H9 (cell line): ENCODE data around the gene TTC7B. TPM values are rescaled to one million over a fixed set of nuclear protein-coding genes. Genes with fewer than 3 reads are reported as not detected.
A peak's percentile ranks its signal among the peaks of the same experiment; 100 is the strongest.

ENCODE experiments used
- DNase-seq: peaks from one replicate; pipeline ENCODE4 v3.0.0-alpha.2; 2017
- H2AFZ ChIP-seq: one replicate; pipeline ENCODE4 v1.6.1; 2013; ENCODE audit warnings: mild to moderate bottlenecking, low read length, control low read depth, moderate library complexity
- H2AK5ac ChIP-seq: 2 replicates; pipeline ENCODE4 v1.6.1; 2013; ENCODE audit warnings: low read length, control low read depth, mixed read lengths; ENCODE audit not compliant: insufficient read length
- H2BK120ac ChIP-seq: one replicate; pipeline ENCODE4 v1.6.1; 2013; ENCODE audit warnings: low read depth, mild to moderate bottlenecking, low read length, control low read depth, inconsistent platforms; ENCODE audit not compliant: poor library complexity, severe bottlenecking
- H2BK12ac ChIP-seq: 2 replicates; pipeline ENCODE4 v1.6.1; 2013; ENCODE audit warnings: low read length, control low read depth, mixed read lengths, low read depth; ENCODE audit not compliant: insufficient read length
- H2BK15ac ChIP-seq: 2 replicates; pipeline ENCODE4 v1.6.1; 2013; ENCODE audit warnings: low read depth, low read length, control low read depth
- H2BK20ac ChIP-seq: one replicate; pipeline ENCODE4 v1.6.1; 2013; ENCODE audit warnings: low read depth, mild to moderate bottlenecking, low read length, control low read depth, inconsistent platforms; ENCODE audit not compliant: poor library complexity, severe bottlenecking
- H2BK5ac ChIP-seq: 2 replicates; pipeline ENCODE4 v1.6.1; 2013; ENCODE audit warnings: low read length, control low read depth, mixed read lengths; ENCODE audit not compliant: insufficient read length
- H3K14ac ChIP-seq: 2 replicates; pipeline ENCODE4 v1.6.1; 2013; ENCODE audit warnings: low read length, control low read depth; ENCODE audit not compliant: insufficient read depth
- H3K18ac ChIP-seq: 2 replicates; pipeline ENCODE4 v1.6.1; 2013; ENCODE audit warnings: low read depth, mild to moderate bottlenecking, mixed read lengths, low read length, control low read depth; ENCODE audit not compliant: insufficient read length
- H3K23ac ChIP-seq: 2 replicates; pipeline ENCODE4 v1.6.1; 2013; ENCODE audit warnings: low read length, control low read depth, mixed read lengths, low read depth; ENCODE audit not compliant: insufficient read length
- H3K23me2 ChIP-seq: 2 replicates; pipeline ENCODE4 v1.6.1; 2013; ENCODE audit warnings: low read depth, mild to moderate bottlenecking, mixed read lengths, low read length, control low read depth; ENCODE audit not compliant: insufficient read length, poor library complexity, severe bottlenecking
- H3K27ac ChIP-seq: 2 replicates; pipeline ENCODE4 v1.5.1; 2013; ENCODE audit warnings: low read length, control low read depth, mixed read lengths, low read depth; ENCODE audit not compliant: insufficient read length
- H3K27me3 ChIP-seq: 2 replicates; pipeline ENCODE4 v1.6.1; 2013; ENCODE audit warnings: low read length, control low read depth, inconsistent platforms; ENCODE audit not compliant: insufficient read depth
- H3K4ac ChIP-seq: 2 replicates; pipeline ENCODE4 v1.6.1; 2013; ENCODE audit warnings: low read depth, mild to moderate bottlenecking, control low read depth, inconsistent platforms, low read length, moderate library complexity
- H3K4me1 ChIP-seq: 2 replicates; pipeline ENCODE4 v1.6.1; 2013; ENCODE audit warnings: low read length, control low read depth, inconsistent platforms; ENCODE audit not compliant: insufficient read depth
- H3K4me2 ChIP-seq: 2 replicates; pipeline ENCODE4 v1.6.1; 2013; ENCODE audit warnings: low read length, control low read depth, mixed read lengths; ENCODE audit not compliant: insufficient read length, insufficient read depth
- H3K56ac ChIP-seq: 2 replicates; pipeline ENCODE4 v1.6.1; 2013; ENCODE audit warnings: low read depth, mild to moderate bottlenecking, mixed read lengths, low read length, control low read depth; ENCODE audit not compliant: insufficient read length
- H3K79me1 ChIP-seq: 2 replicates; pipeline ENCODE4 v1.6.1; 2013; ENCODE audit warnings: low read depth, mild to moderate bottlenecking, moderate library complexity, low read length, control low read depth, inconsistent platforms; ENCODE audit not compliant: insufficient read depth, poor library complexity, severe bottlenecking
- H3K79me2 ChIP-seq: 2 replicates; pipeline ENCODE4 v1.6.1; 2013; ENCODE audit warnings: low read length, control low read depth, inconsistent platforms; ENCODE audit not compliant: insufficient read depth
- H3K9ac ChIP-seq: 2 replicates; pipeline ENCODE4 v1.6.1; 2013; ENCODE audit warnings: low read length, control low read depth, mixed read lengths; ENCODE audit not compliant: insufficient read length; ENCODE audit errors: extremely low read depth
- H3K9me3 ChIP-seq: one replicate; pipeline ENCODE4 v1.6.1; 2013; ENCODE audit warnings: low read depth, low read length, inconsistent platforms; ENCODE audit not compliant: control insufficient read depth
- H3T11ph ChIP-seq: one replicate; pipeline ENCODE4 v1.6.1; 2013; ENCODE audit warnings: mild to moderate bottlenecking, low read length, control low read depth, inconsistent platforms
- H4K20me1 ChIP-seq: one replicate; pipeline ENCODE4 v1.6.1; 2013; ENCODE audit not compliant: control insufficient read depth, insufficient read length, insufficient read depth
- H4K5ac ChIP-seq: 2 replicates; pipeline ENCODE4 v1.6.1; 2013; ENCODE audit warnings: low read depth, mild to moderate bottlenecking, mixed read lengths, low read length, control low read depth; ENCODE audit not compliant: insufficient read length
- H4K8ac ChIP-seq: replicated peaks from 2 replicates; pipeline ENCODE4 v1.6.1; 2013; ENCODE audit warnings: low read length, control low read depth, mixed read lengths, low read depth; ENCODE audit not compliant: insufficient read length
- H4K91ac ChIP-seq: 2 replicates; pipeline ENCODE4 v1.6.1; 2013; ENCODE audit warnings: low read depth, mild to moderate bottlenecking, moderate library complexity, mixed read lengths, low read length, control low read depth; ENCODE audit not compliant: insufficient read length
- H3K27ac Mint-ChIP-seq, 3 experiments: 2 replicates in 2 of 3; 3 replicates in 1 of 3; pipeline ENCODE4 v1.8.0; 2020 to 2021; ENCODE audit warnings: mixed read lengths in 3 of 3, mild to moderate bottlenecking in 1 of 3, moderate library complexity in 1 of 3
- H3K27me3 Mint-ChIP-seq: 2 replicates; pipeline ENCODE4 v1.8.0; 2021; ENCODE audit warnings: low read depth, mild to moderate bottlenecking, moderate library complexity, mixed read lengths
- H3K36me3 Mint-ChIP-seq, 3 experiments: 2 replicates in 2 of 3; 3 replicates in 1 of 3; pipeline ENCODE4 v1.8.0; 2020 to 2021; ENCODE audit warnings: low read depth in 3 of 3, mixed read lengths in 3 of 3; ENCODE audit not compliant: insufficient read depth in 1 of 3
- H3K4me1 Mint-ChIP-seq, 2 experiments: 2 replicates each; pipeline ENCODE4 v1.8.0; 2020; ENCODE audit warnings: mixed read lengths in 2 of 2
- H3K4me3 Mint-ChIP-seq, 2 experiments: 2 replicates in 1 of 2; 3 replicates in 1 of 2; pipeline ENCODE4 v1.8.0; 2020 to 2021; ENCODE audit warnings: mild to moderate bottlenecking in 2 of 2, mixed read lengths in 2 of 2, moderate library complexity in 1 of 2
- H3K9me3 Mint-ChIP-seq, 2 experiments: 2 replicates in 1 of 2; 3 replicates in 1 of 2; pipeline ENCODE4 v1.8.0; 2020; ENCODE audit warnings: mild to moderate bottlenecking in 2 of 2, mixed read lengths in 2 of 2, moderate library complexity in 1 of 2
- WGBS: extraction: QIAGEN DNeasy Blood & Tissue Kit; methylation state at CpG from one replicate; pipeline ENCODE4 v1.1.7; 2013; ENCODE audit warnings: missing lambda C conversion rate, low lambda C conversion rate, mixed read lengths; ENCODE audit not compliant: insufficient read length; ENCODE audit errors: extremely low coverage; 5-methylcytosine and 5-hydroxymethylcytosine counted together
- total RNA-seq: library from RNA; stranded (reverse); gene quantifications from 2 replicates; pipeline ENCODE4 v1.2.1, GENCODE V29; 2021
- TF ChIP-seq, protein P1 (sequence below): fragments of 200-600 bp; sonication (generic); conservative IDR thresholded peaks from 3 replicates; pipeline ENCODE4 v1.8.0; 2021; ENCODE audit warnings: antibody characterized with exemption, mild to moderate bottlenecking

Gene TTC7B
- total RNA-seq, 1 experiment from 2014 or later: 33.7 TPM

DNA sequence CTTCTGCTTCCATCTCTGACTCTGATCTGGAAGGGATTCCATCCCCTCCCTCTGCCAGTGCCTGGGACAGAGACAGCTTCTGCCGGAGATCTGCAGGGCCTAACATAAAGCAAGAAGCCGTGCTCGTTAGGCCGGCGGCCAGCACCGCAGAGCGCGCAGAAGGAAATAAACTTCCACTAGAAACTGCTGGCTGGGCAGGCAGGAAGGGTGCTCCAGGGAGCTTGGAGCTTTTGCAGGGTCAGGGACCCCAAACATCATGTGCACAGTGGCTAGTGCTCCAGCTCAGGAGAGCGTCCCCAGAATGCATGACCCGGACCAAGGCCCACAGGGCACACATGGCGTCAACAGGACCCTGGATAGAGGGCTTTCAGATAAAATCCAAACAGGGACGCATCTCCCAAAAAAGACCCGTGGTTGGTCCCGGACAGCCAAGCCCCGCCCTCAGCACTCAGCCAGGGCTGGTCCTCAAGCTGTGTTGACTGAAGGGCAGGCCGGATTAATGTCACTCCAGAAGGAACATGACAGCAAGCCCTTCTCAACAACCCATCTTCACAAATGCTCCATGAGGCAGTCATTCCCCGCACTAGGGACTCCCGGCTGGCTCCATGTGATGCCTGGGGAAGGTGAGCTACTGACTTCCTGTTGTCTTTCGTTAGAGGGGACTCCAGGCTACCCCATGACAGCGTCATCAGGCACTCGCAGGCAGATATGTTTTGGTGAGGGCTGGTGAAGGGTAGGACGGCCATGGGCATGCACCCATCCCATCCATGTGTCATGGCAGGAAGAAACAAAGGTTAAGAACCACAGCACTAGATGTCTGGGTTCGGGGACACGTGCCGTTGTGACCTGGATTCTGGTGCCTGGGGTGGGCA lies 297.9 kb downstream of the TTC7B start:
- H4K91ac ChIP-seq: no peak overlapping the region
- H3K4ac ChIP-seq: no peak overlapping the region
- no peak overlapping the region for H2BK20ac ChIP-seq
- no peaks in the 10 kb centered on the region for H3K79me2 ChIP-seq
- H2AK5ac ChIP-seq: no peak overlapping the region
- no peak overlapping the region for H3T11ph ChIP-seq
- no peak overlapping the region for H3K27ac ChIP-seq
- no peaks in the 10 kb centered on the region for H3K4me1 ChIP-seq
- no peaks in the 10 kb centered on the region for H3K9me3 ChIP-seq
- H3K23me2 ChIP-seq: no peaks in the 10 kb centered on the region
- Mint-ChIP-seq H3K27ac (no peak overlapping the region), H3K9me3 (no peaks in the 10 kb centered on the region), H3K27me3 (no peaks in the 10 kb centered on the region; the same call in 1 of the 2 replicates), H3K36me3 (no peaks in the 10 kb centered on the region), H3K4me1 (peaks cover 20 to 33% of the 10 kb centered on the region in 2 experiments), H3K4me3 (peak overlapping the region in 1 of 2 experiments; percentile 31; a peak in 1 of 5 replicates)
- no peak overlapping the region for H4K8ac ChIP-seq
- H3K56ac ChIP-seq: no peak overlapping the region
- H4K5ac ChIP-seq: no peak overlapping the region
- no peak overlapping the region for H3K9ac ChIP-seq
- peak overlapping the region; percentile 9 for H3K18ac ChIP-seq
- no peak overlapping the region for H3K23ac ChIP-seq
- H2BK120ac ChIP-seq: no peak overlapping the region
- no peak overlapping the region for H3K4me2 ChIP-seq
- H4K20me1 ChIP-seq: no peaks in the 10 kb centered on the region
- no peak overlapping the region for H2BK5ac ChIP-seq
- H3K27me3 ChIP-seq: no peaks in the 10 kb centered on the region
- no peaks in the 10 kb centered on the region for H3K79me1 ChIP-seq
- H2BK12ac ChIP-seq: no peak overlapping the region
- H2BK15ac ChIP-seq: no peak overlapping the region
- DNase-seq: no peak
- no CpG with 5 or more reads among the region's 25 CpGs for WGBS
- H2AFZ ChIP-seq: no peak overlapping the region
- no peak overlapping the region for H3K14ac ChIP-seq
- TF ChIP-seq, protein P1, sequence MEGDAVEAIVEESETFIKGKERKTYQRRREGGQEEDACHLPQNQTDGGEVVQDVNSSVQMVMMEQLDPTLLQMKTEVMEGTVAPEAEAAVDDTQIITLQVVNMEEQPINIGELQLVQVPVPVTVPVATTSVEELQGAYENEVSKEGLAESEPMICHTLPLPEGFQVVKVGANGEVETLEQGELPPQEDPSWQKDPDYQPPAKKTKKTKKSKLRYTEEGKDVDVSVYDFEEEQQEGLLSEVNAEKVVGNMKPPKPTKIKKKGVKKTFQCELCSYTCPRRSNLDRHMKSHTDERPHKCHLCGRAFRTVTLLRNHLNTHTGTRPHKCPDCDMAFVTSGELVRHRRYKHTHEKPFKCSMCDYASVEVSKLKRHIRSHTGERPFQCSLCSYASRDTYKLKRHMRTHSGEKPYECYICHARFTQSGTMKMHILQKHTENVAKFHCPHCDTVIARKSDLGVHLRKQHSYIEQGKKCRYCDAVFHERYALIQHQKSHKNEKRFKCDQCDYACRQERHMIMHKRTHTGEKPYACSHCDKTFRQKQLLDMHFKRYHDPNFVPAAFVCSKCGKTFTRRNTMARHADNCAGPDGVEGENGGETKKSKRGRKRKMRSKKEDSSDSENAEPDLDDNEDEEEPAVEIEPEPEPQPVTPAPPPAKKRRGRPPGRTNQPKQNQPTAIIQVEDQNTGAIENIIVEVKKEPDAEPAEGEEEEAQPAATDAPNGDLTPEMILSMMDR: no peak
